Thyroid gland (tissue), 4 donors: Measurements from ENCODE around the gene TRIM25.

Experiments
- POLR2A ChIP-seq, 2 donors: fragments of 450-650 bp; IDR thresholded peaks; one replicate each; pipeline ENCODE4 v1.6.1; 2017; ENCODE audit warnings: antibody characterized with exemption in 2 of 2, mild to moderate bottlenecking in 2 of 2, moderate library complexity in 1 of 2
- TF ChIP-seq, protein P1 (sequence below), 6 experiments: fragments of 200-600 bp in 3 of 6; fragments of 450-650 bp in 3 of 6; sonication (generic) in 3 of 6; IDR thresholded peaks; one replicate each; pipeline ENCODE4 v1.5.1; 2016 to 2019; ENCODE audit warnings: antibody characterized with exemption in 6 of 6, mild to moderate bottlenecking in 2 of 6, inconsistent platforms in 1 of 6, moderate library complexity in 1 of 6

GRCh38 chr17:56948491-56948890 is 34.6 kb upstream of the TRIM25 start:
- TF ChIP-seq, protein P1, sequence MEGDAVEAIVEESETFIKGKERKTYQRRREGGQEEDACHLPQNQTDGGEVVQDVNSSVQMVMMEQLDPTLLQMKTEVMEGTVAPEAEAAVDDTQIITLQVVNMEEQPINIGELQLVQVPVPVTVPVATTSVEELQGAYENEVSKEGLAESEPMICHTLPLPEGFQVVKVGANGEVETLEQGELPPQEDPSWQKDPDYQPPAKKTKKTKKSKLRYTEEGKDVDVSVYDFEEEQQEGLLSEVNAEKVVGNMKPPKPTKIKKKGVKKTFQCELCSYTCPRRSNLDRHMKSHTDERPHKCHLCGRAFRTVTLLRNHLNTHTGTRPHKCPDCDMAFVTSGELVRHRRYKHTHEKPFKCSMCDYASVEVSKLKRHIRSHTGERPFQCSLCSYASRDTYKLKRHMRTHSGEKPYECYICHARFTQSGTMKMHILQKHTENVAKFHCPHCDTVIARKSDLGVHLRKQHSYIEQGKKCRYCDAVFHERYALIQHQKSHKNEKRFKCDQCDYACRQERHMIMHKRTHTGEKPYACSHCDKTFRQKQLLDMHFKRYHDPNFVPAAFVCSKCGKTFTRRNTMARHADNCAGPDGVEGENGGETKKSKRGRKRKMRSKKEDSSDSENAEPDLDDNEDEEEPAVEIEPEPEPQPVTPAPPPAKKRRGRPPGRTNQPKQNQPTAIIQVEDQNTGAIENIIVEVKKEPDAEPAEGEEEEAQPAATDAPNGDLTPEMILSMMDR (IDR thresholded peaks at IDR 0.05), result no peak
- no peak for TF ChIP-seq POLR2A (IDR thresholded peaks at IDR 0.05)
